OCI-M2 (cell line): ENCODE results near the gene CBFB.
A peak's percentile ranks its signal among the peaks of the same experiment; 100 is the strongest.

Experiments
- DNase-seq: peaks from one replicate; lab custom pipeline; 2025; ENCODE audit not compliant: unreplicated experiment; lab: John Stamatoyannopoulos, UW

The CBFB gene

DNA sequence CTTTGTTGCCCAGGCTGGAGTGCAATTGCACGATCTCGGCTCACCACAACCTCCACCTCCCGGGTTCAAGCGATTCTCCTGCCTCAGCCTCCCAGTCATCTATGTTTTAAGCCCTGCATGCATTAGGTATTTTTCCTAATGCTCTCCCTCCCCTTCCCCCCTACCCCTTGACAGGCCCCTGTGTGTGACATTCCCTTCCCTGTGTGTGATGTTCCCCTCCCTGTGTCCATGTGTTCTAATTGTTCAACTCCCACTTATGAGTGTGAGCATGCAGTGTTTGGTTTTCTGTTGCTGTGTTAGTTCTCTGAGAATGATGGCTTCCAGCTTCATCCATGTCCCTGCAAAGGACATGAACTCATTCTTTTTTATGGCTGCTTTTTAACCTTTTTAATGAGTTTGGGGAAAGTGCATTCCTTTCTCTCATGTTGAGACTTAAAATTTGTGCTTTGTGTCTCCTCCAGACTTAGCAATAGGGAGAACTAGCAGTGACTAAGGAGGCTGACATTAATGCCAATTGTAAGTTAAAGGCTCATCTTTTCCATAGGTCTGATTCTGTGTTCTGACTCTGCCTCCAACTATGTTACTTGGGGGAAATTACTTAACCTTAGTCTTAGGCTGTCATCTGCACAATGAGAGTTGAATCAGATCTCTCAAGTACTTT is 63.1 kb downstream of the CBFB start:
- DNase-seq: no peak

DNA sequence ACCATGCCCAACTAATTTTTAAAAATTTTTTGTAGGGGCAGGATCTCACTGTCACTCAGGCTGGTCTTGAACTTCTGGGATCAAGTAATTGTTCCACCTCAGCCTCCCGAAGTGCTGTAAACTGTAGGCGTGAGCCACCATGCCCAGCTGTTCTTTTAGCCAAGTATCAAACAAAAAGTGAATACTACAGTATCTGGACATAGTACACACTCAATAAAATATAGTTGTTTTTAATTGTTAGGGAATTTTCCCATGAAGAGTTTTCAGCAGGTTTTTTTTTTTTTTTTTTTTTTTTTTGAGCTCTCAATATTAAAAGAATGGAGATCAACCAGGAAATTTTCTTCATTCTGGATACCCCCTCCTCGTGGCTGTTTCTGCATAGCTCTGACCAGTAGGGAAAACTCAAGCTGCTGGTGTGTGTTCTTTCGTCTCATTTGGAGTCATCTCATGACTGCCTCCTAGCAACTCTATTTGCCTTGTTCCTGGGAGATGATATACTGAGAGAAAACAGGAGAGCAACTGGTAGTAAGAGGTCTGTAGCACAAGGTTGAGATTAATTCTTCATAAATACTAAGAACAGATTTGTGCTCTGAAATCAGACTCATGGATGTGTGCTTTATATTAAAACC is 64.3 kb downstream of the CBFB start:
- DNase-seq: no peak

DNA sequence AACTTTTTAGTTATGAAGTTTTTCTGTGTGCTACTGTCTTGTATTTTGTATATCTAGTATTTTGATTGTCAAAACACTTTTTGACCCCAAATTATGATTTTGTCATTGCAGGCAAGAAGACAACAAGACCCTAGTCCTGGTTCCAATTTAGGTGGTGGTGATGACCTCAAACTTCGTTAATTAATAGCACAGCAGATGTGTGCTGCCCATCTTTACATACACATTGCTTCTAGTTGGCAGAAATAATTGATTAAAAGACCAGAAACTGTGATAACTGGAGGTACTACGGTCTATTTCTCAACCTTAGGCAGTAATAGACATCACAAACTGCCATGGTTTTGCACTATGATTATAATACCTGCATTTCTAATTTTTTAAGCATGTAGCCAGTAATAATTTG is 69.7 kb downstream of the CBFB start:
- no peak for DNase-seq

DNA sequence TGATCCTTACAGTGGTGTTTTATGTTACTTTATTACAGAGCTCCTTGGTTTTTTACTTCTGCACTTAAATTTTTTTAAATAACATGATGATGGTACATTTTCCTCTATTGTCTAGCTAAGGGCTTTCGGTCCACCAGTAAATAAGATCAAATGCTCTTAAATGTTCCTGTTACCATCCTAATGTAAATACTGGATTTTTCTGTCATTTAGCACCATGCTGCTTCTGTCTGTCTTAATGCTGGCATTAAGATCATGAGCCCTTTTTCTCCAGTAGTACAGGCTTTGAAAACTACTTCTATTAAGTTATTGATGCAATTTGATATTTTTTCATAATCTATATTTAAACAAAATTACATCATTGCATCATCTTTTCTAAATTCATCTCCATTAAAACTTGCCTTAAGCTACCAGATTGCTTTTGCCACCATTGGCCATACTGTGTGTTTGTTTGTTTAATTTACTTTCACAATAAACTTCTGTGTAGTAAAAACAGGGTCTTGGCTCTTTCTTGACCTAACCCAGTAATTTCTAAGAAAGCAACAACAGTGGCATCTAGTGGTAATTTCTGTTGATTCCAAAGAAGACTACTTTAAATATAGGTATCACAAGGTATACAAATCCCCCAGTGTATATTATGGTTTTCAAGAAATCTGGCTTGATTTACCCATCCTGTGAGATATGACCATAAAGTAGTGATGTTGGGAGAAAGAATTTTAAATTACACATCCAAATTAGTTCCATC is 71.8 kb downstream of the CBFB start:
- DNase-seq: no peak

DNA sequence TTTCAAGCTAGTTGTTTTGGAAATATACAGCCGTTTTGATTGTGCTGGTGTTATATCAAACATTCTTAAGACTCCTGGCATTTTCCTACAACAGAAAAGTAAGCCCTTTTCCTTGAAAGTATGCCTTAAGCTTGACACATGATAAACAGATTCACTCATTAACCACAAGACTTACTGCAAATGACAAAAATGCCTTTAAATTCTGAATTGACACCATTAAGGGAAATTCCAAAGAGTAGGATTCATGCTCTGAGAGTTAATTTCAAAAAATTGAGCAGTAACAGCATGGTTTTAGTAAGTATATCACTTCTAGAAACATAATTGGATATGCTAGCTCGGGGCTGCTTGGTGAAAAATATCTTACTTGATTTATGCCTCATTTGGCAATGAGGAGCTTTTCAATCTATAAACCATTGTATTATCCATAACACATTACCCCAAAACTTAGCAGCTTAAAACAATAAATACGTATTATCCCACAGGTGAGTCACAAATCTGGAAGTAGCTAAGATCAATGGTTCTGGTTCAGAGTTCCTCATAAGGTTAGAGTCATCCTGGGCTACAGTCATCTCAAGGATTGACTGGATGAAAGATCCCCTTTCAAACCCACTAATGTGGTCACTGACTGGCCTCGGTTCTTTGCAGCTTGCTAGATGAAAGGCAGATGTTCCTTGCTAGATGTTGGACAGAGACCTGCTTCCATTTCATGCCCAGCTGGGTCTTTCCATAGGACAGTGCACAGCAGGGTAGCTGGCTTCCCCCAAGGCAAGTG is 72.5 kb downstream of the CBFB start:
- DNase-seq: no peak

DNA sequence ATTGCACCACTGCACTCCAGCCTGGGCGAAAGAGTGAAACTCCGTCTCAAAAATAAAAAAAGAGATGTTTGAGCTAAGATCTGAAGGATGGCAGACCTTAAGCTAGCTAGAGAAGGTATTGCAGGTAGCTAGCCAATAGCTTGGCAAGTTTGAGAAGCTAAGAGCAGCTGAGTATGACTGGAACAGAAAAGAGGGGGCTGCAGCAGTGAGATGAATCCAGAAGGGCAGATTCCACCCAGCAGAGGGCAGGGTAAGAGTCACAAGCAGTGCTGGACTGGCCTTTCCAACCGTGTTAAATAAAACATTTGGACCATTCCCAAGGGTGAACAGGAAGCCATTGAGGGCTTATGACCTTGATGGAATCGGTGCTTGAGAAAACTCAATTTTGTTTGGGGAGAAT is 75.1 kb downstream of the CBFB start:
- no peak for DNase-seq

DNA sequence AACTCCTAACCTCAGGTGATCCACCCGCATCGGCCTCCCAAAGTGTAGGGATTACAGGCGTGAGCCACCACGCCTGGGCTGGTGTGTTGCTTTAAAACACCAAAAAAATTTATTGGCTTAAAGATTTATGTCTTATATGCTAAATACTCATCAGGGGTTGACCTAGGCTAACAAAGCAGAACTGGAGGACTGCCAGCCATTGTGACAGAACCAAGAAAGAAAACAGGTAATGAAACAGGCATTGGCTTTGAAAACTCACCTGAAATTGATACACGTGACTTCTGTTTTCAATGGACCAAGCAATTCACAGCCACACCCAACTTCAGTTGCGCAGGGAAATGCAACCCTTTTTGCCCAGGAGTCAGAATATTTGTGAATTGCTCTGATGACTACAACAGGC is 75.9 kb downstream of the CBFB start:
- no peak for DNase-seq

DNA sequence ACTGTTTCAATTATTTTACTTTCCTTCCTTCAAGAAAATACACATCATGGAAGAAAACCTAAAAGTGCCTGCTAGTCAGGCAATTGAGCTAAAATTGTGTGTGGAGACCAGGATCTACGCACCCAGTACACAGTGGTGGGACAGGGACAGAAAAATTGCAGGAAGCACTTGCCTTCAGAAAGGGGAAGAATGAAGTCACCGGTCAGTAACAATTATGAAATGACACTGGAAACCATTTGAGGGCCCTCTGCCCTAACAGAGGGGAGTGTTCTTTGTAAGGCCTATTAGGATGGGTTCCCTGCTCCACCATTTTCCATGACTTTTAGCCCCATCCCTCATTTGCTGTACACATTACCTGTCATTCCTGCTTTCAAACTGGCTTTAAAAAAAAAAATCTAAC is 76.3 kb downstream of the CBFB start:
- DNase-seq: no peak

DNA sequence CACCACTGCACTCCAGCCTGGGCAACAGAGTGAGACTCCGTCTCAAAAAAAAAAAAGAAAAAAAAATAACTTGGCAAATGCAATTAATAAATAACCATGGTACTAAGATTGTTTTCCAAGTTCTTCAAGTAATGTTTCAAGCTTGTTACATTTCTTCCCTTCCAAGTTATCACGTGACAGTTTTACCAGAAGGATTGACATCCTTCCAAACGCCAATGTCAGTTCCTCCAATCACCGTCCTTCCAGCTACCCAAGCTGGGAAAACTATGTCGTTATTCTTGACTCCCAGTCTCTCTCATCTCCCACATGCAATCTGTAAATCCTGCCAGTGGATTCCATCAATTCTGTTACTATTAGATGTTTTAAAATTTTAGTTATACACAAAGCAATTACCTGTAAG is 76.9 kb downstream of the CBFB start:
- DNase-seq: no peak

DNA sequence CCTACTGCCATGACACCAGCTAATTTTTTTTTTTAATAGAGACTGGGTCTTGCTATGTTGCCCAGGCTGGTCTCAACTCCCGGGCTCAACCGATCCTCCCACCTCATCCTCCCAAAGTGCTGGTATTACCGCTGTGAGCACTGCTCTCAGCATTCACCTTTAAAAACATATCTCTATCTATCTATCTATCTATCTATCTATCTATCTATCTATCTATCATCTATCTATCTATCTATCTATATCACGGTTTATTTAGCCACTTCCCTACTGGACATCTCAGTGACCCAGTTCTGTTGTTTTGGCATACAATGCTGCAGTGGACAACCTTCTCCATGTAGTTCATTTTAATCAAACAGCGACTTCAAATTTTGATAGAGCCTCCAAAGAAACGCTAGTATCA is 79.5 kb downstream of the CBFB start:
- DNase-seq: no peak

DNA sequence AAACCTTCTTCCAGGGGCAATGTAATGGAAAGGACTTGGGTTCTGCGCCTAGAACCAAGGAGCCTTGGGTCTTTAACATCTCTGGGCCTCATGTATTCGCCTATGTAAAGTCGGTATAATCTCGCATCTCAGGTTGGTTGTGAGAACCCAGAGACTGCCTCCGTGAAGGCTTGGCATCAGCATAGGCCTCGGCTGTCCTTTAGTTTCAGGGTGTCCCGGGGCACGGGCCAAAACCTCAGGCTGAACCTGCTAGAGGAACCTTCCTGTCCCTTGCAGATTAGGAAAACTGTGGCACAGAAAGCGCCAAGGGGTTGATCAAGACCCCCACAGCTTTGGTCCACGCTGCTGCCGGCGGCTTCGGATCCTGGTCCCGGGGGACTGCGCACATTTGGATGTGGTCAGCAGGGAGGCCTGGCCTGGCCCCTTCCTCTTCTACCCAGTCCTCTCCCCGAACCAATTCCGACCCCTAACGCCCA is 80.0 kb downstream of the CBFB start:
- no peak for DNase-seq

DNA sequence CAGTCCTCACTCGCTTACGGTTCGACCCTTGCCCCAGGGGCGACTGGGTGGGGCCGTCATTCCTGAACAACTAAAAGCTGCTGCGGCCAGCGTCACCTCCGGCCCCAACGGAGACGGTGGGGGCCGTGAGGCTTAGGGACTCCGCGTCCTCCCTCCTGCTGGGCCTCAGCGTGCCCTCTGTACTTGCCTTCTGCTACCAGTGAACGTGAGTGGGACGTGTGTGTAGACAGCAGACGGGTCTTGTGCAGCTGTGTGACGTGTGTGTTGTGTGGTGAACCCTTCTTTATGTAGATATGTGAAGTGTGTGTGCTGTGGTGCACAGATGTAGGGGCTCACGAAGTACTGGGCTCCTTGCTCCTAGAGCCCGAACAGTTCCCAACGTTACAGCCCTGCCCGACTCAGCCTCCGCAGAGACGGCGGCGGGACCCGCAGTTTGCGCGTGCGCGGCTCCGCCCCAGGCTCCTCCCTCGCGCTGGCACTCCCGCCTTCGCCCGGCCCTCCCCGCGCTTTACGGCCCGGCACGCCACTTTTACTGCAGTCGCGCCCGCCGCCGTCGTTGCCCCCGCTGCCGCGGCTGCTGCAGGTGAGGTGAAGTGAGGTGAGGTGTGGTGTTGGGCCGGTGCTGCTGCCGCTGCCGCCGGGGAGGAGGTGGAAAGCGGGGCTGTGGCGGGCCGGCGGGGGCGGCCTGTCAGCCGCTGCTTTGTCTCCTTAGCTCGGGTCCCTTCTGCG is 80.6 kb downstream of the CBFB start, which contains the start of gene PHAF1:
Gene PHAF1 (plus strand): TSS at position 535 of the 729 bp plus-strand sequence. CDS start 235 bp downstream, outside the sequence.
- peak; percentile 26 for DNase-seq

DNA sequence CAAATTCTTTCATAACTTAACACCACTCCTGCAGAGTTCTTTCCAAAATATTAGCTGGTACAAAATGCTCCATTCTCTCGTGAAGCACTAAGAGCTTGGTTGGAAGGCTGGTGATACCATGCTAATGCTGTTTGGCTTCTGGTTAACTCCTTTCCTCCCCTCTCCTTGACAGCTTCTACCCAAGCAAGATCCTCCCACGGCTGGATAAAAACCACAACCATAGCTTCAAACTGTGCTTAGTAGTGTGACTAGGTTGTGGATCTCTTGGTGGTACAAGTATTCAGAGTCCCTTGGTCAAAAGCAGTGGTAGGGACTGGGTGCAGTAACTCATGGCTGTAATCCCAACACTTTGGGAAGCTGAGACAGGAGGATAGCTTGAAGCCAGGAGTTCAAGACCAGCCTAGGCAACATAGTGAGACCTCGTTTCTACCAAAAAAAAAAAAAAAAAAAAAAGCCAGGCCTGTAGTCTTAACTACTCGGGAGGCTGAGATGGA is 83.0 kb downstream of the CBFB start:
- no peak for DNase-seq

DNA sequence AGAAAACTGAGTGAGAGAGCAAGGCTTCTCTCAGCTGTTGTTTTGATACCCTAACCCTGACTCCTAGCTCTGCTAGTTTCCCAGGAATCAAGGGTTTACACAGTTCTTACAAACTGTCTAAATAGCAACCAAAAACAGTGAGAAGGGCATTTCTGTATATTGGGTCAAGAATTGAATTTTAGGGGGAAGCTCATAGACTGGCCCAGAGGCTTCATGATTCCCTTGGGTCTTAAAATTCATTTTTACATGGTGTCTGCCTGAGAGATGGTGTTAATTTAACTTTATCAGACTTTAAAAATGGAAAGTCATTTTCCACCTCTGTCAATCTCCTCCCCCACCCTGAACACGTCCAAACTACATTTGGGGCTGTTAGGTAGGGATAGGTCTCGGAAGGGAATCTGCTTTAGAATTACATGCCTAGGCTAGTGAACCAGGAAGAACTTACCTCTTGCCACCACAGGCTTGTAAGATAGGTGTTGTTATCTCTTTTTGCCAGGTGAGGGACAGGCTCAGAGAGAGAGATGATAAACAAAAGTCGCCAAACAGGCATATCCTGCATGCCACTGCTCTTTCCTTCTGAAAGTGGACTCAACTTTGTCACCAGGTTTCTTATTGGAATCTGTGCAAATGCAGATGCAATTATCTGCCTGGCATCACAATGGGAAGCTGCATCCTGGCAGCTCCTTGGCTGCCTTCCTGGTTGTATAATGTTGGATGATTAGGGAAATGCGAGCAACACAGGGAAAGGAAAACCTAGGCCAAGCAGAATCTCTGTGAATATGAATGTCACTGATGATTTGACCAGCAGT is 83.8 kb downstream of the CBFB start:
- no peak for DNase-seq

DNA sequence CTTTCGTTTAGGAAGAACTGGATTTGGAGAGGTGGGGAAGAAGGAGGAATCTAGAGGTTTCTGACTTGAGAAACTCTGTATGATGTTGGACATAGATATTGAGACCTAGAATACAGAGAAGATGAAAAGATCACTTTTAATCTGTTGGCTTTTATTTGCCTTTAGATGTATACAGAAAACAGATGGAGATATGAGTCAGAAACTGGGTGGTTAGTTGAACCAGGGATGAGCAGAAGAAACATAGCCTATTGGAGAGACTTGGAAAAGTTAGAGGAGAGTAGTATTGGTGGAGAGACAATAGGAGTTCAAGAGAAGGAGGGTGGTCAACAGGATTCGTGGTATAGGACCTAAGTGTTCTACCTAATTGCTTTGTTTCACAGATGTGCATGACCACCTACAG is 85.8 kb downstream of the CBFB start:
- no peak for DNase-seq

DNA sequence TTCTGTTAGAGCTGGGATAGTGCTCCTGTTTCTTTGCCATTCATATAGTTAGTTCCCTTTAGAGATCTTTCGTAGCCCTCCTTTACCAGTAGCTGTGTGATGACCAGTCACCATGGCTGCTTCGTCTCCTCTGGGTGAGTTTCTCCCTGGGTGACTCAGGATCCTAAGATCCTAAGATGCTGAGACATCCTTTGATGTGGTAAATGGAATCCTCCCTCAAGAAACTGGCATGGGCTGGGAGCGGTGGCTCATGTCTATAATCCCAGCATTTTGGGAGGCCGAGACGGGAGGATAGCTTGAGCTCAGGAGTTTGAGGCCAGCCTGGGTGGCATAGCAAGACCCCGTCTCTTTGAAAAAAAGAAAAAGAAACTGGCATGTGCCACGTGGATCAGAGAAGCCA is 86.7 kb downstream of the CBFB start:
- DNase-seq: no peak

DNA sequence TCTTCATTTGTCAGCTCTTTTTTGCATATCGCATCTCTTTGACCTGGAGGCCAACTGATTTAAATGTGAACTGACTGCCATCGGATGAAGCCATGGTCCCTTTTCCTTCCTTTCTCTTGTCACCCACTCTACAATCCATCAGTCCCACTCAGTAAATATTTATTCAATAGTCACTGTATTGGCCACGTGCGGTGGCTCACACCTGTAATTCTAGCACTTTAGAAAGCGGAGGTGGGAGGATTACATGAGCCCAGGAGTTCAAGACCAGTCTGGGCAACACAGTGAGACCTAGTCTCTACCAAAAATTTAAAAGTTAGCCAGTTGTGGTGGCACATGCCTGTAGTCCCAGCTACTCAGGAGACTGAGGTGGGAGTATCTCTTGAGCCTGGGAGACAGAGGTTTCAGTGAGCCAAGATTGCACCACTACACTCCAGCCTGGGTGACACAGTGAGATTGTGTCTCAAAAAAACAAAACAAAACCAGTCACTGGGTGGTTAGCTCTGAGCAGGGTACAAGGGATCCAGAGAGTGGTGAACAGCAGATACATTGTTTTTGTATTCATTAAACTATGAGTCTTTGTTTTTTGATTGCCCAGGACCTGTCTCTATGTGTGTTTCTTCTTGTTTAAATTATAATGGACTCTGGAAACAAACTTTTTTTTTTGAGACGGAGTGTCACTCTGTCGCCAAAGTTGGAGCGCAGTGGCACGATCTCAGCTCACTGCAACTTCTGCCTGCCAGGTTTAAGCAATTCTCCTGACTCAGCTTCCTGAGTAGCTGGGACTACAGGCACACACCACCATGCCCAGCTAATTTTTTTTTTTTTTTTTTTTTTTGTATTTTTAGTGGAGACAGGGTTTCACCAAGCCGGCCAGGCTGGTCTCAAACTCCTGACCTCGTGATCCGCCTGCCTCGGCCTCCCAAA is 87.7 kb downstream of the CBFB start:
- DNase-seq: no peak

DNA sequence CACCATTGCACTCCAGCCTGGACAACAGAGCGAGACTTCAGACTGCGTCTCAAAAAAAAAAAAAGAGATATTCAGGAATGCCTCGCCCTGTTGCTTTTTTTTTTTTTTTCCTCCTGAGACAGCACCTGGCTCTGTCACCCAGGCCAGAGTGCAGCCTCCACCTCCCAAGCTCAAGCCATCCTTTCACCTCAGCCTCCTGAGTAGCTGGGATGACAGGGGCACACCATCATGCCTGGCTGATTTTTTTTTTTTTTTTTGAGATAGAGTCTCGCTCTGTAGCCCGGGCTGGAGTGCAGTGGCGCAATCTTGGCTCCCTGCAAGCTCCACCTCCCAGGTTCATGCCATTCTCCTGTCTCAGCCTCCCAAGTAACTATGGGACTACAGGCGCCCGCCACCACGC is 88.8 kb downstream of the CBFB start:
- no peak for DNase-seq

DNA sequence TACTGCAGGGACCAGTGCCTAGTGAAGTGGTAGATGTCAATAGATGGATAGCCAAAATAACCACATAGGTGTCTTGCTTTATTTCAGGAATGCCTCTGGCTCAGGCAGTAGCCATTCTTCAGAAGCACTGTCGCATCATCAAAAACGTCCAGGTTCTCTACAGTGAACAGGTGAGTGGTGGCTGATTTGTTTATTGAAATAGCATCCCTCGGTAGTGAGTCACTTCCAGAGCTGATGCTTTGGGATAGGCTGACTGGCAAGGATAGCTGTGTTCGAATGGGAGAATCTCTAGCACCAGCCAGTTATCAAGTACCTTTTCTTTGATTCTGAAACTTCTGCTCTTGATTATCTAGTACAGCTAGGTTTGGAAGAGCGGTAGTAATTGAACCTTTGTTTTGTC is 91.1 kb downstream of the CBFB start:
- no peak for DNase-seq
